Activated CD4-positive, alpha-beta T cell treated with anti-CD3 and anti-CD28 coated beads, Interleukin-2, amount 50 U/mL, for 16 hours (primary cell): ENCODE measurements around the gene NECTIN1.
"Not testable (repeated sequence)": the region's sequence is repeated elsewhere in the genome, so short reads cannot be mapped to it uniquely, and the experiment has no call there.

ENCODE experiments used
- DNase-seq: peaks from one replicate; pipeline ENCODE4 v3.0.0-alpha.2; 2020

The NECTIN1 gene

DNA sequence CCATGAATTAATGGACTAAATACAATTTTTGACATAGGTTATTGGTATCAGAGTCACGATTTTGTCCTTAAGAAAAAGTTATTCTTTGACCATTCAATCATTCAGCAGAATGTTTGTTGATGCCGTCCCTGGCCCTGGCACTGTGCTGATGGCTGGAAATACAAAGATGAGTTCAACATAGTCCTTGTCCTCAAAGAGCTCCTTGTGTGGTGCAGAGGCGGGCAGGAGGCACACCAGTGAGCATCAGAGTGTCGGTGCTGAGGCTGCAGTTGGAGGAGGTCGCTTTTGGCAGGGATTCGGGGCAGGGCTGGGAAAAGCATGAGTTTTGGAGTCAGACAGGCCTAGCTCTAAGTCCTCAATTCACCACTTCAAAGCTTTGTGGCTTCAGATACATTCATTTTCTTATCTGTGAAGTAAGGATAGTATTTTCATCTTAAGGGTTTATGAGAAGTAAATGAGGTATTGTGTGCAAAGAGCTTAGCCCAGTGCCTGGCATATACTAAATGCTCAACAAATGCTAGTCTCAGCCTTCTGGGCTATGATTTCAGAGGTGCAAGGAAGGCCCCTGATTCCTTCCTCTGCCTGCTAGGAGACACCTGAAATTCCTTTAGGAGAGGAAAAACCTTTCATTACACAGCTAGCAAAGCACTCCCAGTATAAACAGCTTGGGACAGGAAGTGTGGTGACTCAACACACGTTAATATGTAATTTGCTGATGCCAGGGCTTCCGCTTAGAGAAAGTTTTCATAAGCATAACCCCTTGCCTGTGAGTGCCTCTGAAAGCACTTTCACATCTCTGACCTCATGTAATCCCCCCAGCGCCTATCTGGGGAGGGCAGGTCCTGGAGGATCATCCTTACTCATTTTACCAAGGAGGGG, 113.8 kb downstream of the NECTIN1 start:
- peak; percentile 29 for DNase-seq

DNA sequence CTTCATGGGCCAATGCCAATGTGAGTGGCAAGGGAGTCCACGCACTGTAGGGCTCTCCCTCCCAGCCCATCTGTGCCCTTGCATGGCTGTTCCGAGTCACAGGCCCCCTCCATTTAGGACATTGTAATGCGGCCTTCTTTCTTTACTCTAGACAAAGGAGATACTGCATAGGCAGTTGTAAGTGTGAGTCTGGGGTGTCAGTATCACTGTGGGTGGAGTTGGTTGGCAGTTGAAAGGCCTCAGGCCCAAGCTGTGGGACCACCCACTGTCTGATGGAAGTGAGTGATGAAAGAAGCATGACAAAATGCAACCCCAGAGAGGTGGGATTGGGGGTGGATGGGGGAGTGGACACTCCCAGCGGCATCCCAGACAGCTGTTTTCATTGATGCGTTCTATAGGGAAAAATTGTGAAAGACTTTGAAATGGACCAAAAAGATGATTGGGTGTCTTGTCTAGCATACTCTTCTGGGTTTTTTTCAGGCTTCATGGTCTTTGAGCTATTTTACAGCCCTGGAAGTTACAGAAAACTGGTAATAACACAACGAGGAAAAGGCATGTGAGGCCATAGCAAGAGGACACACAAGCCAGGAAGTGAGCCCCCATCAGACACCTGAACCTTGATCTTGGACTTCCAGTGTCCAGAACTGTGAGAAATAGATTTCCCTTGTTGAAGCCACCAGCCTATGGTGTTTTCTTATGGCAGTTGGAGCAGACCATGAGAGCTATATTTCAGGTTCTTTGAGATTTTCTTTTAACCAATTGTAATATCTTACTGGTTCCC, 114.6 kb downstream of the NECTIN1 start:
- no peak for DNase-seq

DNA sequence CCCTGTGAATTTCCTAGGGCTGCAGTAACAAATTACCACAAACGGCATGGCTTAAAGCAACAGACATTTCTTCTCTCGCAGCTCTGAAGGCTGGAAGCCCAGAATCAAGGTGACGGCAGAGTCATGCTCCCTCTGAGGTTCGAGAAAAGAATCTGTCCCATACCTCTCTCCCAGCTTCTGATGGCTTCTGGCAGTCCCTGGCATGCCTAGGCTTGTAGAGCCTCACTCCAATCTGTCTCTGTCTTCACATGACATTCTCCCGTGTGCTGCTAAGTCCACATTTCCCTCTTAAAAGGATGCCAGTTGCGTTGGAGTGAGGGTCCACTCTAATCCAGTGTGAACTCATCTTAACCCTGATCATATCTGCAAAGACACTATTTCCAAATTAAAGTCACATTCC, 116.2 kb downstream of the NECTIN1 start:
- DNase-seq: no peak

DNA sequence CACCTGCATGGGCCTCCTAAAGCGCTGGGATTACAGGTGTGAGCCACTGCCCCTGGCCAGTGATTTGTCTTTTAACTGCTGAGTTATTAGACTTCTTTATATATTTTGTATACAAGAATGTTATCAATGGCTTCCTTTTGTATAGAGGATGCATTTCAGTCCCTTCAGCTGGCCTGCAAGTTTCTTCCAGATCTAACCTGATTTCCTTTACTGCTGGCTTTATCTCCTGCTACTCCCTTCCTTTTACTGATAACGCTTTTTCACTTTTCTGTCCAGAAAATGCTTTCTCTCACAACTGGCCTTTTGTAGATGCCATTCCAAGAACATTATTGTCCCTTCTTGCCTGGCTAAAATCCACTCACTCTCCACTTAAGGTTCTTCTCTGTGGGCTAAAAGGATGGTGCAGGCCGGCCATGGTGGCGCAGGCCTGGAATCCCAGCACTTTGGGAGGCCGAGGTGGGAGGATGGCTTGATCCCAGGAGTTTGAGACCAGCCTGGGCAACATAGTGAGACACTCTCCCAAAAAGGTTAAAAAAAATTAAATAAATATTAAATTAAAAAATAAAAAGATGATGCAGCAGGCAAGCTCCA, 118.1 kb downstream of the NECTIN1 start:
- DNase-seq: no peak

DNA sequence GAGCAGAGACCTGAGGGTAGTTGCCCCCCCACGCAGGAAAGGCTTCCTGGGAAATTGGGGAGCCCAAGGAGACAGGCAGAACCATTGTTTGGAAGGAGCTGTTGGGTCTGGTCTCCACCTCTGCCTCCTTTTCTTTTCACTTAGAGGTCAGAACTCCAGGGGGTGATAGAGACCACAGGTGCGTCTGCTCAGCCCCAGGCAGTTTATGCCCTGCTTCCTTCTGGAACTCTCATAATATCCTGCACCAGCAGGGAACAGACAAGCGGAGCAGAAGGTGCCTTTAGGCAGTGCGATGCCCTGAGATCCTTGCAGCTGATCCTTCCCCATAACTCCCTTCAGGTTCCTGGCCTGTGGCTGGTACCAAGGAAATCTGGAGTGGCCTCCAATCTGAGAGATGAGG, 120.2 kb downstream of the NECTIN1 start:
- no peak for DNase-seq

- no peak for DNase-seq
Observed at GRCh38 chr11:119608201-119608600, 120.8 kb downstream of the NECTIN1 start.

- no peak for DNase-seq
Observed at GRCh38 chr11:119607726-119608125, 121.3 kb downstream of the NECTIN1 start.

GRCh38 chr11:119605137-119605665, 123.8 kb downstream of the NECTIN1 start:
- no peak for DNase-seq

DNA sequence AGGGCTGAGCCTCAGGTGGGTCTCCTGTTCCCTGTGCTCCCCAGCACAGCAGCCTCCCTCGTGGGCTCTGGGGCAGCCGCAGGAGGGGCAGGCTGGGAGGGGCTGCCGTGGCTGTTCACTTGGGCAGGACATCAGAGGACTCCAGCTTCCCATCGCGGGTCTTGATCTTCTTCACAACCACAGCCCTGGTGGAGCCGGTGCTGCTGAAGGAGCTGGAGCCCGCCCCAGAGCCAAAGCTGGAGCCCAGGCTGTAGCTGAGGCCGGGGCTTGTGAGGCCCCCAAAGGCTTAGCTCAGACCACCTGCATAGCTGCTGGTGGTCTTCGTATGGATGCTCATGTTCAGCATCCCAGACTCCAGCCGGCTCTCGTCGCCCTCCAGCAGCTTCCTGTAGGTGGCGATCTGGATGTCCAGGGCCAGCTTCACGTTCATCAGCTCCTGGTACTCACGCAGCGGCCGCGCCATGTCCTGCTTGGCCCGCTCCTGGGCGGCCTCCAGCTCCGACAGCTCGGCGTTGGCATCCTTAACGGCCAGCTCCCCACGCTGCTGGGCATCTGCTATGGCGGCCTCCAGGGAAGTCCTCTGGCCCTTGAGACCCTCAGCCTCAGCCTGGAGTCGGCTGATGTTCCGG, 126.1 kb downstream of the NECTIN1 start:
- DNase-seq: no peak

GRCh38 chr11:119599864-119600541, 129.0 kb downstream of the NECTIN1 start:
- no peak for DNase-seq

GRCh38 chr11:119595941-119596340, 133.1 kb downstream of the NECTIN1 start:
- not testable (repeated sequence) for DNase-seq

DNA sequence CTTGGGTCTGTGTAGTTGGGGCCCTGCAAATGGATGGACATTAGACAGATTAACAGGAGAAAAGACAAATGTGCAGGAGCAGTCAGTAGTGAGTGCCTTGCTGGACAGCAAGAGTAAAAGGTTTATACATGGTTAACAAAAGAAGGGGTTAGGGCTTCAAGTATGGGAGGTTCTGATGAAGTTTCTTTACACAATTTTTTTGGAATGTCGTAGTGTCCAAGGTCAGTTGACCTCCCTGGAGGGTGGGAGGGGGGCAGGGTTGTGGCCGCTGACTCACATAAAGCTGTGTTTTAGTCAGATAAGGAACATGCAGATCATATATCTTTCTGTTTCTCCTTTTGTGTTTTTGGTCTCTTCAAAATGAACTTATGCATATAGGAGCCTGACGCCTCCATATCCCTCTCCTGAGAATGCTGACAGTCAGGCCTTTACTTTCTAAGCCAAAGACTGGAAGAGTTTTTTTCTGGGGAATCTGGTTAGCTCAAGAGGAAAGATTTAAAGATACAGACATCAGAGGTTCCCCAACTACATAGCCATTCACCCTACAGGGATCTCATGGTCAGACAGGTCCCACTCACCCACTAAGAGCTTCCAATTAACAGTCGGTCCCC, 134.3 kb downstream of the NECTIN1 start:
- DNase-seq: no peak

DNA sequence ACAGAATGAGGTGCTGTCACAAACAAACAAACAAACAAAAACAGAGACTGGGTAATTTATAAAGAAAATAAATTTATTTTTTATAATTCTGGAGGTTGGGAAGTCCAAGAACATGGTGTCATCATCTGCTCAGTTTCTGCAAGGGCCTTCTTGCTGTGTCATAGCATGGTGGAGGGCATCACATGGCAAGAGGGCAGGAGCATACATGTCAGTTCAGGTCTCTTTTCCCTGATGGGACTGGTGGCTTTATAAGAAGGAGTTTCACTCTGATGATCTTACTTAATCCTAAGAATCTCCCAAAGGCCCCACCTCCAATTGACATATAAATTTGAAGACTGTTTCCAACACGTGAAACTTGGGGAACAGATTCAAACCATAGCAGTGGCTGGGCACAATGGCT, 135.7 kb downstream of the NECTIN1 start:
- no peak for DNase-seq

DNA sequence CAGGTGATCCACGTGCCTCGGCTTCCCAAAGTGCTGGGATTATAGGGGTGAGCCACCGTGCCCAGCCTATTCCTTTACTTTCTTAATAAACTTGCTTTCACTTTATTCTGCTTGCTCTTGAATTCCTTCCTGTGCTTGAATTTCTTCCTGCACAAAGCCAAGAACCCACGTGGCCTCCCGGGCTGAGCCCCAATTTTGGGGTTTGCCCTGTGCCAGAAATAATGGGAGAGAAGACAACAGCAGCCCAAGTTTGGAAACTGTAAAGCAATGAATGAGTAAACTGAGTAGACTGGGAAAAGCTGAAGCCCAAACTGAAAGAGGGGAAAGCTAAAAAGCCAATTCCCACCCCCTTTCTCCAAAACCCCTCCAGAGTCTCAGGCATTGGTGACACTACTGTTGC, 136.4 kb downstream of the NECTIN1 start:
- no peak for DNase-seq

- DNase-seq: no peak
Observed at GRCh38 chr11:119591836-119592310, 137.1 kb downstream of the NECTIN1 start.

- no peak for DNase-seq
Observed at GRCh38 chr11:119590651-119591351, 138.2 kb downstream of the NECTIN1 start.

DNA sequence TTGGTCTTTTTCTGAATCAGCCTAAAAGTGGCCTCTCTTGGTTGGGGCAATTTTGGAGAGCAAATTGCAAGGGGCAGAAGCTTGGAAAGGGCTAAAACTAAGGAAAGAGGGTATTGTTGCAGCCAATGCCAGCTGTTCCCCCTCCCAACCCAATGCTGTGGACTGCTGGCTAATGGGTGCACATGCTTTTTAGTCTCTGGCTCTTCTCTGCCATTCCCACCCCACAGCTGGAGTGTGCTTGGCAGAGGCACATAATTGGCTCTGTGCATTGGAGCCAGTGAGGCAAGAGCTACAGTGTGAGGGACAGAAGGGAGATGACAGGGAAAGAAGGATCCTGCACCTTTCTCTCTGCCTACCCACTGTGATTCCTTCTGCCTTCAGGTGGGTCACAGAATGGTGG, 140.0 kb downstream of the NECTIN1 start:
- DNase-seq: no peak
